HFFc6 (cell line): ENCODE measurements around the gene NR1D2. TPM values are rescaled to one million over a fixed set of nuclear protein-coding genes. Genes with fewer than 3 reads are reported as not detected.

Experiments used
- DNase-seq: peaks from one replicate; pipeline ENCODE4 v3.0.0-alpha.2; 2018
- H3K27ac Mint-ChIP-seq: 2 replicates; pipeline ENCODE4 v1.8.0; 2020; ENCODE audit warnings: mild to moderate bottlenecking, mixed read lengths
- H3K27me3 Mint-ChIP-seq: 2 replicates; pipeline ENCODE4 v1.8.0; 2021; ENCODE audit warnings: mild to moderate bottlenecking, moderate library complexity, mixed read lengths; ENCODE audit not compliant: insufficient read depth
- H3K36me3 Mint-ChIP-seq: 2 replicates; pipeline ENCODE4 v1.8.0; 2021; ENCODE audit warnings: low read depth, mixed read lengths
- H3K4me1 Mint-ChIP-seq: 2 replicates; pipeline ENCODE4 v1.8.0; 2020; ENCODE audit warnings: low read depth, mixed read lengths
- H3K4me3 Mint-ChIP-seq: 2 replicates; pipeline ENCODE4 v1.8.0; 2020; ENCODE audit warnings: mild to moderate bottlenecking, moderate library complexity, mixed read lengths
- H3K9me3 Mint-ChIP-seq: 2 replicates; pipeline ENCODE4 v1.8.0; 2020; ENCODE audit warnings: mild to moderate bottlenecking, mixed read lengths
- CTCF ChIP-seq: fragments of 200-600 bp; sonication (generic); IDR thresholded peaks from 2 replicates; pipeline ENCODE4 v1.5.0; 2021; ENCODE audit warnings: antibody characterized with exemption, mild to moderate bottlenecking
- total RNA-seq, 6 experiments: library from RNA; stranded (reverse); fragmentation: NEBNext Ultra II Directional; extraction: Animal tissue kit (Norgen Biotek cat#: 25700); gene quantifications; 2 replicates in 1 of 6; 3 replicates in 5 of 6; pipeline ENCODE4 v1.2.3, GENCODE V29; 2021

NR1D2 gene
- total RNA-seq, 6 experiments from 2014 or later, result 36.0 to 43.7 (median 40.9) TPM

- Mint-ChIP-seq H3K27me3 (no peaks in the 10 kb centered on the region; the same call in 1 of the 2 replicates), H3K9me3 (no peaks in the 10 kb centered on the region), H3K27ac (peak overlapping the region; percentile 38), H3K36me3 (peaks cover 60% of the 10 kb centered on the region), H3K4me3 (no peak overlapping the region), H3K4me1 (peaks cover 38% of the 10 kb centered on the region)
- no peak for TF ChIP-seq CTCF
- peak; percentile 56 for DNase-seq
Observed at GRCh38 chr3:23968463-23969184, 23.5 kb downstream of the NR1D2 start.

- peaks cover 53% of the 10 kb centered on the region for H3K36me3 Mint-ChIP-seq
- no peak overlapping the region for H3K27ac Mint-ChIP-seq
- no peak for TF ChIP-seq CTCF
- no peaks in the 10 kb centered on the region; the same call in 1 of the 2 replicates for H3K27me3 Mint-ChIP-seq
- no peak overlapping the region for H3K4me3 Mint-ChIP-seq
- no peaks in the 10 kb centered on the region for H3K9me3 Mint-ChIP-seq
- no peak for DNase-seq
- H3K4me1 Mint-ChIP-seq, result peaks cover 30% of the 10 kb centered on the region
Observed at GRCh38 chr3:23969393-23969792, 24.3 kb downstream of the NR1D2 start.

- no peaks in the 10 kb centered on the region for H3K27me3 Mint-ChIP-seq
- TF ChIP-seq CTCF, result no peak
- H3K9me3 Mint-ChIP-seq, result peaks cover 6% of the 10 kb centered on the region; the same call in 1 of the 2 replicates
- H3K4me3 Mint-ChIP-seq, result no peak overlapping the region
- no peak for DNase-seq
- peaks cover 12% of the 10 kb centered on the region for H3K4me1 Mint-ChIP-seq
- peaks cover 47% of the 10 kb centered on the region for H3K36me3 Mint-ChIP-seq
- no peak overlapping the region for H3K27ac Mint-ChIP-seq
Observed at GRCh38 chr3:23971684-23972083, 26.6 kb downstream of the NR1D2 start.

GRCh38 chr3:23976555-23976954 is 31.5 kb downstream of the NR1D2 start:
- DNase-seq, result no peak
- Mint-ChIP-seq H3K4me3 (no peak overlapping the region), H3K27me3 (no peaks in the 10 kb centered on the region), H3K9me3 (peaks cover 6% of the 10 kb centered on the region; the same call in 1 of the 2 replicates), H3K27ac (no peak overlapping the region), H3K4me1 (peaks cover 29% of the 10 kb centered on the region), H3K36me3 (peaks cover 47% of the 10 kb centered on the region)
- no peak for TF ChIP-seq CTCF

- peaks cover 29% of the 10 kb centered on the region for H3K4me1 Mint-ChIP-seq
- no peak overlapping the region for H3K4me3 Mint-ChIP-seq
- H3K27me3 Mint-ChIP-seq, result no peaks in the 10 kb centered on the region
- TF ChIP-seq CTCF, result no peak
- DNase-seq, result no peak
- H3K36me3 Mint-ChIP-seq, result peaks cover 33% of the 10 kb centered on the region
- H3K9me3 Mint-ChIP-seq, result peaks cover 6% of the 10 kb centered on the region; the same call in 1 of the 2 replicates
- no peak overlapping the region for H3K27ac Mint-ChIP-seq
Observed at GRCh38 chr3:23979569-23979968, 34.5 kb downstream of the NR1D2 start.
